HG02973 (cell line): ENCODE measurements around the gene KDM3A.

Source experiments
- ATAC-seq: cut with Tn5 transposase; IDR thresholded peaks from one replicate; pipeline ENCODE4 v1.9.1; 2021; ENCODE audit warnings: moderate library complexity; ENCODE audit not compliant: unreplicated experiment

The KDM3A gene

GRCh38 chr2:86512892-86513291, 71.7 kb downstream of the KDM3A start:
- ATAC-seq, result no peak

DNA sequence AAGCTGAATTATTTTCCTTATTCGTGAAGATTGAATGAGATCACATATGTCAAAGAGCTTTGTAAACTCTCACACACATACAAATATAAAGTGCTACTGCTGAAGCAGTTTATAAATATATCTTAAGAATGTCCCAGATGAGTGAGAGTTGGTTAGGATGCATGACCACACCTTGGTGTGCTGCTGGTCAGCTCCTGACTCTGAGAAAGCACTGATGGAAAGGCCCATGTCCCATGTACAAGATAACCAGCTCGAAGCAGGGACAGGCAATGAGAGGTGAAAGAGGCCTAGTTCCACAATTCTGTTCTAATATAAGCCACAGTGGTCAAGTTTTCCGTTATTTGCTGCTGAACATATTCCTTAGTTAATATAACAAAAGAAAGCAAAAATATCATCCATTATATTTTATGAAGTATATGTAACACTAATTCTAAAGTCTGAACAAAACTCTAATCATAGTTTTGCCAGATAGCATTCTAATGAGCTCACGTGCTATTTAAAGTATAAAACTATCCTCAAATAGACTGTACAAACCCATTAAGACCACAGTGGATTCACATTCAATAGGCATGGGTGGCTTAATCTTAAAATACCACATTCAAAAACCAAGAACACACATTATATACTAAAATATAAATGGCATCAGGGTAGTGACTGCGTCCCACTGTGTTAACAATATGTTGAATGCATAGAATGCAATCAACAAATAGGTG, 72.9 kb downstream of the KDM3A start:
- no peak for ATAC-seq

DNA sequence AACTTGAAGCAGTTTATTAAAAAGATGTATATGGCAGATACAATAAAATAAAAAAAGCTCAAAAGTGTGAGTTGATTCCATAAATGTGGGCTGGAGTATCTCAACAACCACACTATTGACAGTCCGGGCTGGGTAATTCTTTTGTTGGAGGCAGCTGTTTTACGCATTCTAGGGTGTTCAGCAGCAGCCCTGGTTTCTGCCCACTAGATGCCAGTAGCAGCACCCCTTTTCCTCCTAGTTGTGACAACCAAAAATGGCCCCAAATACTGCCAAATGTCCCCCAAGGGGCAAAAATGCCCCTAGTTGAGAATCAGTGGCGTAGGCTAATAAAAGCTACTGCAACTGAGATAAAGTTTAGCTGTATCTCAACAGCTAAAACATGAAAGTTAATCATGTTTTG, 77.3 kb downstream of the KDM3A start:
- ATAC-seq, result no peak

DNA sequence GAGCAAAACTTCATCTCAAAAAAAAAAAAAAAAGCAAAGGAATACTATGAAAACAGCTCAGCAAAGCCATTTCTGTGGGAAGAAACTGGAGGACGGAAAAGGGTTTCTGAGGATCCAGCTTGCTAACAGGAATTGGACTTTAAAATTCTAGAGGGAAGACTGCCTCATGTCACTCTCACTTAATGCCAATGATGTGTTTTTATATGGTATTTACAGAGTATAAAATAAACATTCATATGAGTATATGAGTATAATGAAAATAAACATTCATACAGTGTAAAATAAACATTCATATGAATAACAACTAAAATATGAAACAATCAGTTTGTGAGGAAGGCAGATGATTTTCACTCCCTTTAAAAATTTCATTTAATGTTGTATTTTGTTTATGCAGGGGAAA, 78.2 kb downstream of the KDM3A start:
- no peak for ATAC-seq

- no peak for ATAC-seq
These were observed 79.0 kb downstream of the KDM3A start for GRCh38 chr2:86520153-86520552.

DNA sequence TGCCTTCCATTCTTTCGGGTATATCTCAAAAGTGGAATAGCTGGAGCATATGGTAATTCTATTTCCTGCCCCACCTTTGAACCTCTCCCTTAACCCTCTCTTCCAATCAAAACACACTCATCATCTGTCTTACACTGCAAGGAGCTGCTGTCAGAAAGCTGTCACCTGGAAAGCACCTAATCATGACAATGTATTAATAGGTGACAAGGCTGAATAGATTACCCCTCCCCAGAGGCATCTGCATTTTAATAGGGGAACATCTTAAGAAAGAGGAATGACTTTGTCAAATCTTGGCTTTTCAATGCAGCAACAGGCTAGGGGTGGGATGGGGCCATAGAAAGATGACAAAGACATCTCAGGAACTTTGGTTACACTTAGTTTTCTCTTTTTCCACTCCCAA, 80.8 kb downstream of the KDM3A start:
- no peak for ATAC-seq

GRCh38 chr2:86522711-86523110, 81.5 kb downstream of the KDM3A start:
- no peak for ATAC-seq

GRCh38 chr2:86523491-86523890, 82.3 kb downstream of the KDM3A start:
- no peak for ATAC-seq

DNA sequence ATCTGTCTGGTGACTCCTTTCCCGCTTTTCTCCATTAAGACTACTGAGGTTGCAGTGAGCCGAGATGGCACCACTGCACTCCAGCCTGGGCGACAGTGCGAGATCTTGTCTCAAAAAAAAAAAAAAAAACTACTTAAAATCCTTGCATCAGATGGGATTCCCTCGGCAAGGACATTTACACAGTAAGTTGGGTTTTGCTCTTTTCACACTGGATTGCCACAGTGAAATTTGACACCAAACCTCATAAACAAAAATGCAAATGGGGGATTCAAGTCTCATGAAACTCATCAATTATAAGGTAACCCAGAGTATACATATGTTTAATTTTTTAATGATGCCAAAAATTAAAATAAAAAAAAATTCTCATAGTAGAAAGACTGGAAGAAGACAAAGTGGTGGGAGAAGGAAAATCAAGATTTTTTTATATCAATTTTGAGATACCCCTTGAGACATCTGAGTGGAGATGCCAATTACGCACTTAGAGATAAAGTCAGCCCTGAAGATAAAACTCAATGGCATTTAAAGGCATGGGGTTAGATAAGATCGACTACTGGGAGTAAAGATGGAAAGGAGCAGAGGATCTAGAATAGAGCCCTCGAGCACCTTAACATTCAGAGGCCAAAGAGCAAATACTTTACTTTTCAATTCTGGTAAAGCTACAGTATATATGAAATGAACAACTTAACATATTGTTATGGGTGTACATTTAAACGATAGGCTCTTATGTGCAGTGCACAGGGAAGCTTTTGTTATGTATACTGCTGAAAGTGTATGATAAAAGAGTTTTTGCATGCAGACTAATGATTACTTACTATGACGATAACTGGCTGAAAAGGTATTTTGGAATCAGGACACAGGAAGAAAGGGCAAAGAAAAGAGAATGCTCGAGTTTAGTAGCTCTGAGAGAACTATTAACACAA, 84.5 kb downstream of the KDM3A start:
- ATAC-seq, result no peak

DNA sequence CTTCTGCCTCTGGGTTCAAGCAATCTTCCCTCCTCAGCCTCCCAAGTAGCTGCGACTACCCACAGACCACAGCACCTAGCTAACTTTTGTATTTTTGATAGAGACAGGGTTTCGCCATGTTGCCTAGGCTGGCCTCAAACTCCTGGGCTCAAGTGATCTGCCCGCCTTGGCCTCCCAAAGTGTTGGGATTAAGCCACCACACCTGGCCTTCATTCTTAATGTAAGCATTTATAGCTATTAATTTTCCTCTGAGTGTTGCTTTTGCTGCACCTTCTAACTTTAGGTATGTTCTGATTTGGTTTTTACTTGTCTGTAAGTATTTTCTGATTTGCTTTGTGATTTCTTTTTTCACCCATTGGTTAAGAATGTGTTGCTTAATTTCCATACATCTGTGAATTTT, 92.4 kb downstream of the KDM3A start:
- ATAC-seq, result no peak

DNA sequence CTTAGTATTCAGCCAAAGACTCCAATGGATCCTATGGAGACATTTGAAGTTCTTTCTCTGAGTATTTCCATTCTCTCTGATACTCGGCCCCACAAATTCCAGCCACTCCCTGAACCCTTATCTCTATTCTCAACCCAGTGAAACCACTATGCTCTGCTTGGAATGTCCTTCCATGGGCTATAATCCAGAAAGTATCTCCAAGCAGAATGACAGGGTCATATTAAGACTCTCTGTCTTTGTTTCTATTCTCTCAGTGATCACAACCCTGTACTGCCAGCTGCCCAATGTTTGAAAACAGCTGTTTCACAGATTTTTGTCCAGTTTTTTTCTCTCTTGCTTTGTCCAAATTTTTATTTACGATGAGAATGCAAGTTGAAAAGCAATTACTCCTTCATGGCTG, 100.2 kb downstream of the KDM3A start:
- no peak for ATAC-seq
